Testis (tissue), 2 donors: ENCODE results near the gene TARBP2.

Source experiments
- POLR2A ChIP-seq: fragments of 450-650 bp; IDR thresholded peaks from one replicate; pipeline ENCODE4 v1.6.1; 2017; ENCODE audit warnings: antibody characterized with exemption, mild to moderate bottlenecking, moderate library complexity
- TF ChIP-seq, protein P1 (sequence below), 3 experiments: fragments of 450-650 bp in 2 of 3; fragments of 200-600 bp in 1 of 3; sonication (generic) in 1 of 3; IDR thresholded peaks; one replicate each; pipeline ENCODE4 v1.5.1; 2016 to 2019; ENCODE audit warnings: antibody characterized with exemption in 3 of 3, mild to moderate bottlenecking in 2 of 3, moderate library complexity in 1 of 3

DNA sequence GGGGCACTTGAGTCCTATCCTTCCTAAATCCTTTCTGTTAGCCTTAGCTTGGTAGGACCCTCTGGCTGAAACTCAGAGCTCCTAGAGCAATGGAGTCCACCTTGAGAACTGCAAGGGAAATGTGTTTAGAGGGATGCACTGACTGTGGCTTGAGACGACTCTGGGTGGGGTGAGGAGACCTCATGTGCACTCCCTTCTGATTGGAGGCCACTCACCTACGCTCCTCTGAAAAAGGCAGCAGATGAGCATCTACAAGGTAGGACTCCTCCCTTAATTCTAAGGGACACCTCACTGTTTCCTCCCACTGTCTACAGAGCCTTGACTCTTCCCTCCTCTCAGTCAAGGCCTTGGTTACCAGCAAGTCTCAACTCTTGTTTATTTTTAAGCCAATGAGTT lies 2.9 kb upstream of the TARBP2 start:
- TF ChIP-seq, protein P1, sequence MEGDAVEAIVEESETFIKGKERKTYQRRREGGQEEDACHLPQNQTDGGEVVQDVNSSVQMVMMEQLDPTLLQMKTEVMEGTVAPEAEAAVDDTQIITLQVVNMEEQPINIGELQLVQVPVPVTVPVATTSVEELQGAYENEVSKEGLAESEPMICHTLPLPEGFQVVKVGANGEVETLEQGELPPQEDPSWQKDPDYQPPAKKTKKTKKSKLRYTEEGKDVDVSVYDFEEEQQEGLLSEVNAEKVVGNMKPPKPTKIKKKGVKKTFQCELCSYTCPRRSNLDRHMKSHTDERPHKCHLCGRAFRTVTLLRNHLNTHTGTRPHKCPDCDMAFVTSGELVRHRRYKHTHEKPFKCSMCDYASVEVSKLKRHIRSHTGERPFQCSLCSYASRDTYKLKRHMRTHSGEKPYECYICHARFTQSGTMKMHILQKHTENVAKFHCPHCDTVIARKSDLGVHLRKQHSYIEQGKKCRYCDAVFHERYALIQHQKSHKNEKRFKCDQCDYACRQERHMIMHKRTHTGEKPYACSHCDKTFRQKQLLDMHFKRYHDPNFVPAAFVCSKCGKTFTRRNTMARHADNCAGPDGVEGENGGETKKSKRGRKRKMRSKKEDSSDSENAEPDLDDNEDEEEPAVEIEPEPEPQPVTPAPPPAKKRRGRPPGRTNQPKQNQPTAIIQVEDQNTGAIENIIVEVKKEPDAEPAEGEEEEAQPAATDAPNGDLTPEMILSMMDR (IDR thresholded peaks at IDR 0.05), result no peak
- no peak for TF ChIP-seq POLR2A
